DMS 273 treated with DMSO at 0.1 percent for 48 hours (cell line): Measurements from ENCODE around the gene KCNQ1.

Experiments
- DNase-seq: peaks from one replicate; lab custom pipeline; 2025; lab: John Stamatoyannopoulos, UW

KCNQ1 gene

DNA sequence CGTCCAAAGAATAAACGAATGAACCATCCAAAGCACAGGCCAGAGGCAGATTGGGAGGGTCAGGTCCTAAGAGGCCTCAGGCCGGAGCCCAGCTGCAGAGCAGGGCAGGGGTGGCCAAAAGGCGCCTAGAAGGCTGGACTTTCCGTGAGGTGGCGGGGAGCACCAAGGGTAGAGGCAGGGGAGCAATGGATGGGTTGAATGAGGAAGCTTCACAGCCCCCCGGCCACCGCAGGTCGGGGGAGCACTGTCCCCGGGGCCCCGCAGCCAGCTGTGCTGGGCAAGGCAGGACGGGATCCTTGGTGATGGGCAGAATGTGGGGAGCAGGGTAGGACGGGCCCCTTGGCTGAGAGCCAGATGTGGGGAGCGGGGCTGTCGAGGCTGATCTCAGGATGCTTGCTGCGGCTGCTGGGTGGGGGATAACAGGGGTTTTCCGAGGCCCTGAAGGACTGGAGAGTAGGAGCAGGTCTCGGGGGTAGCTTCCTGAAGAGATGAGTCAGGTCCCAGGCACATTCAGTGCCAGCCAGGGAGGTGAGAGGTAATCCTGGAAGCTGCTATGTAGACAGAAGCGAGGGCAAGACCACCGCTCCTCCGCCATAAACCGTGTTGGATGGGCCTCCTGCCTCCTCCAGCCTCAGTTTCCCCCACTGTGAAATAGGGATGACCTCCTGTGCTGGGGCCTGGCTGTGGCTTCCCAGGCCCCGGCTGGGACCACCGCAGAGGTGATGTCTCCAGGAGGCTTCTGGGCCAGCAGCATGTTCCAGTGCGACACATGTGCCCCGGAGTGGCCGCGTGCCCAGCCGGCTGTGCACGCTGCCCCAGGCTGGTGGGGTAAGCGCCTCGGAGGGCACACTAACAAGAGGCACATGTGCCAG, 289.6 kb downstream of the KCNQ1 start:
- DNase-seq, result no peak

DNA sequence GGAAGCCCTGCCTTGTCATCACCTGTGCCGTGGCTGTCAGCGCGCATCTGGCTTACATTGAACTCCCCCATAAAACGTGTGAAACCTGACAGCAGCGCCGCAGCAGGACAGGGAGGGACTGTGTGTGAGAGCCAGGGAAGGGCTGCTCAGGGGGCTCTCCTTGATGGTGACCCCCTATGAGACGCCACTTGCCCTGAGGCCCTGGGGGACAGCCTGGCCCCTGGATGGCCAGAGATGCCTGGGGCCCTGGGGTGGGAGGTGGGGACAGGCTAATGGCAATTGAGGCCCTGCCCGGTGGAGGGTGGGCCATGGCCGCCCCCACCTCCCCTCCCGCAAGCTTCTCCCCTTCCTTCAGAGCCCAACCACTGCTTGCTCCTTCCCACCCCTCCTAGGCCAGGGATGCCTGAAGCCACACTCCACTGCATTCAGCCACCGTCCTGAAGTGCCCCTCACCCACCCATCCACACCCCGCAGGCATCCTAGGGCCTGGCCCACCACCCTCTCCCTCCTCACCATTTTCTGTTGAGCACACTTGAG, 290.3 kb downstream of the KCNQ1 start:
- no peak for DNase-seq

DNA sequence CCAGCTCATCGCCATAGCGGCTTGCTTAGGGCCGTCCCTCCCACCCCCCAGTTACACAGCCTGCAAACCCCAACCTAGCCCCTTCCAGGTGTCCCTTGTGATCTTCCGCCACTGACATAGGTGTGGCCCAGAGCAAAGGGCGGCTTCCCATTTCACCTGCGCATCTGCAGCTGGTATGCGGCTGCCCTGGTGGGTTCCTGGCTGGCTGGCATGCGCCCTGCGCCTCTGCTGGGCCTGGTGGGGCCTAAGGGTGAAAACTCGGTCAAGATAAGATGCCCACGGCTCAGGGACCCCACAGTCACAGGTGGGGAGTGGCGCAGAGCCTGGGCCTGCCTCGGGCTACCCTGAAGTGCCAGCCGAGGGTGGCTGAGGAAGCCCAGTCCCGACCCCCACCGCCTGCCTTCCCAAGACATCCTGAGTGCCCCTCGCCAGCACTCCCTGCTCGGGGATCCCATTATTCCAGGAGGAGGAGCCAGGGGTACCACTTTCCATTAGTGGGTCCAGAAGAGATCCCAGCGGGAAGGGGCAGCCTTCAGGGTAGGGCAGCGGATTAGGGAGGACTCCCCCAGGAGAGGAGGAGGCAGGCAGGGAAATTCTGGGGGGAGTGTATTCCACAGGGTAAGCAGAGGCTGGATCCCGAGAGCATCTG, 291.9 kb downstream of the KCNQ1 start:
- no peak for DNase-seq

DNA sequence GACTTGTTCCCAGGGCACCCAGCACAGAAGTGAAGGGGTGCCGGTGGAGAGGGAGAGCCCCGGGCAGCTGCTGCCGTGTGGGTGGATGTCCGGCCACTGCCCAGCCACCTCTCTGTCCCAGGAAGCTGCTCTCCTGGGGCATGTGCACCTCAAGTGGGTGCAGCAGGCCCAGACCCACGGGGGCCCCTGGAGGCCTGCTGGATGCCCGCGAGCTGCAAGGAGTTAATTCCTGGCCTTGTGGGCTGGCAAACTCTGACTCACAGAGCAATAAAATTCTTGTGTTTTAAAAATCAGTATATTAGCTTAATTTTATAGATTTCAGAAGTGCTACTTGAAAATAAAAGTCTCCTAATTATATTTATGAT, 292.4 kb downstream of the KCNQ1 start:
- DNase-seq, result no peak

DNA sequence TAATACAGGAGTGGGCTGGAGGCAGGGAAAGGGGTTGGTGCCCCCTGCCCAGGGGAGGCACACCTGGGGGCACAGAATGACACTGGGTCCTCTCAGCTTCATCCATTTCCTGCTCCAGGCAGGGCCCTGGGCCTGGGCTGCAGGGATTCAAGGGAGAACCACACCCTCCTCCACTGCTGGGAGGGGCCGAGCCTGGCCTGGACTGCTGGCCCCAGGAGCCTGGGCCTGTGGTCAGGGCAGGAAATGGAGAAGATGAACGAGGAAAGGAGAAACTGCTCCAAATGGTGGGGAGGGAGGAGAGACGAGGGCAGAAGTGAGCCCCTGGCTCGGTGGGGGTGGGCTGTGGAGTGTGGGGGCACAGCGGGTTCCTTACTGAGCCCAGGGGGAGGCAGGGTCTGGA, 293.1 kb downstream of the KCNQ1 start:
- DNase-seq, result no peak

DNA sequence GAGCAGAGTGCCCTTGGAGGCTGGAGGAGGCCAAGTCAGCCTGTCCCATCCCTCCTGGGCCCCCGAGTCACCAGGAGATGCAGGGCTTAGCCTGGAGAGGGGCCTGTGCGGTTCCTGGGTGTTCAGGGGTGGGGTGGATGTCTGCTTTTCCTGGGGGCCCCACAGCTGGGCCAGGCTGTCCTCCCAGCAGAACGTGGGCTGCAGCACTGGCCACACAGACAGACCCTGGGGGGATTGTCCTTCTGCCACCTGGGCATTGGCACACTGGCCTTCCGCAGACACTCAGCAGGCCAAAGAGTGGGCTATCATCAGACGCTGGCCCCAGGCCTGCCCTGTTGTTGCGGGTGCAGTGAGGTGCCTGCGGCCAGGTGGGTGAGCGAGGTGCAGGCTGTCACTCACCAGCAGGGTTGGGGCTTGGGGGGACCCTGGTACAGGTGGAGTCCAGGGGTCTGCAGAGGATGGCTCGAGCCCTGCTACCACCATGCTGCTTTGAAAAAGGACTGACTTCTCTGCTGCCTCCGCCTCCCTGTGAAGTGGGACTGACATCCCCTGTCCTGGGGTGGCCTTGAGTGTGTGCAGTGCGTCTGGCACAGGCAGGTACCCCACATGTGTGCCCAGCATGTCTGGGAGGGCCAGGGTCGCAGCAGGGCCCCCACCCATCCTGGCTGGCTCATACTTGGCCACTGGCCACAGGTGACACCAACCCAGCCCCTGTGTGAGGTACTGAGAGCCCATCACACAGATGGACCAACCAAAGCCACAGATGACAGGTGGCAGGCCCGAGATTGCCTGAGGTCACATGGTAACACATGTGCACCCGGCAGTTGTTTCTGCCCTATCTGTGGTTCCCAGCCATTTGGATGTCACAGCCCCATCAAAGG, 294.0 kb downstream of the KCNQ1 start:
- DNase-seq, result no peak

DNA sequence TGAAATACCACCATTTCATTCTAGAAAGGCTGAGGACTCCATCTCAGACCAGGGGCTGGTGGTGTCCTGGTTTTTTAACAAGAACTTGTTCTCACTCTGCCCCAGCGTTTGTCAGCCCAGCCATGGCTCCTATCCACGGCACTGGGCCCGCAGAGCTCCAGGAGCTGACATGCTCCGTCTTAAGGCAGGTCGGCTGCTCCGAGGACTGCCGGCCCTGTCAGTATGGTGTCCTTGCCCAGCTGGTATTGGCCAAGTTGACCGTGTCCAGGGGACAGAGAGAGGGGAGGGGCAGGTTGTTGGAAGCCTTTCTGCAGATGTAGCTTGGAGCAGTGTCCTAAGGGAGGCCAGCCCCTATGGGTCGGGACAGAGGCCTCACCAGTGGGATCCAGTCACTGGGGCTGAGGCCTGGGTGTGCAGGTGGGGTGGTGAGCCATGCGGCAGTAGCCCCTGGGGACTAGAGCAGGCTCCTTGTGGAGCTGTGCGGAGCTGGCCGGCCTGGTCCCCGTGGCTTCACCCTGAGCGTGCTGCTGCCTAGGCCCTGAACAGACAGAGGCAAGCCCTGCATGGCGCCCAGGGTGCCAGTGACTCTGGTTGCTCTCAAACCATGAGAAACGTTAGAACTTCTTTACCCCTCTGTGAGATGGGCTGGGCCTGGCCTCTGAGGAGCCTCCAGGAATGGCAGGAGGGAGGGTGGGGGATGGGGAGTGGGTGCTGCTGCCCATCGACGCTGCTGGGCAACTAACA, 294.9 kb downstream of the KCNQ1 start:
- no peak for DNase-seq

DNA sequence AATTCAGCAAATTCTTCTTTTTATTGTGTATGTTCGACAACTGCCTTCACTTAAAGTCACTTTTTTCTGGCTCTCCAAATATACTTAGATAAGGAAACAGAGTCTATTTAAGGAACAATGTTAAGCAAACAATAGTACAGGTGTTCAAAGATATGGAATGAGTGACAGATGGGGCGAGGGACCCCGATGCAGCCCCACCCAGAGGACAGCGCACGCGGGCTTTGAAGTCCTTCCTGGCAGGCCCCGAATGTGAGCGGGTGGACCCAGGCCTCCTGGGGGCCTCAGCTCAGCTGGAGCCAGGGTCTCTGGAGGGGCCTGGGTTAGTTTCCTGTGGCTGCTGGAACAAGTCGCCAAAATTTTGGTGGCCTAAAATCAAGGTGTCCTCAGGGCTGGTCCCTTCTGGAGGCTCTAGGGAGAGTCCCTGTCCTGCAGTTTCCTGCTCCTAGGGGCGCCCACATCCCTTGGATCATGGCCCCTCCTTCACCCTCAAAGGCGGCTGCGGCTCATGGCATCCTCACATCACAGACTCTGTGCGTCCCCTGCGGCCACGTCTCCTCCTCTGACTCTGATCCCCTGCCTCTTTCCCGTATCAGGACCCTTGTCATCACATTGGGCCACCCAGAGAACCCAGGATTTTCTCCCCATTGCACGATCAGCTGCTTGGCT, 295.6 kb downstream of the KCNQ1 start:
- no peak for DNase-seq

DNA sequence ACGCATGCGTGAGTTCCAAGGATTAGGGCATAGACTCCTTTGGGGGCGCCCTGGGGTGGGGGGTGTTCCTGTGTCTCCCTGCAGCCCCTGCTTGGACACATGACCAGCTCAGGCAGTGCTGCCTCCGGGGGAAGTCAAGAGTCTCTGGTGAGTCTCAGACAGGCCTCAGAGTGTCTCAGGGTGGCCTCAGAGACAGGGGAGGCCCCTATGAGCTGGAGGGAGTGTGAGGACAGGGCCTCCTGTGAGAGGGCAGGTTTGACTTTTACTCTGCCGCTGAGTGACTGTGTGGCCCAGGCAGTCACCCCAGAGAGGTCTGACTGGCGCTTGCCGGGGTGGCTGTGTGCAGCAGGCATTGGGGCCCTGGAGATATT, 296.2 kb downstream of the KCNQ1 start:
- DNase-seq, result no peak

DNA sequence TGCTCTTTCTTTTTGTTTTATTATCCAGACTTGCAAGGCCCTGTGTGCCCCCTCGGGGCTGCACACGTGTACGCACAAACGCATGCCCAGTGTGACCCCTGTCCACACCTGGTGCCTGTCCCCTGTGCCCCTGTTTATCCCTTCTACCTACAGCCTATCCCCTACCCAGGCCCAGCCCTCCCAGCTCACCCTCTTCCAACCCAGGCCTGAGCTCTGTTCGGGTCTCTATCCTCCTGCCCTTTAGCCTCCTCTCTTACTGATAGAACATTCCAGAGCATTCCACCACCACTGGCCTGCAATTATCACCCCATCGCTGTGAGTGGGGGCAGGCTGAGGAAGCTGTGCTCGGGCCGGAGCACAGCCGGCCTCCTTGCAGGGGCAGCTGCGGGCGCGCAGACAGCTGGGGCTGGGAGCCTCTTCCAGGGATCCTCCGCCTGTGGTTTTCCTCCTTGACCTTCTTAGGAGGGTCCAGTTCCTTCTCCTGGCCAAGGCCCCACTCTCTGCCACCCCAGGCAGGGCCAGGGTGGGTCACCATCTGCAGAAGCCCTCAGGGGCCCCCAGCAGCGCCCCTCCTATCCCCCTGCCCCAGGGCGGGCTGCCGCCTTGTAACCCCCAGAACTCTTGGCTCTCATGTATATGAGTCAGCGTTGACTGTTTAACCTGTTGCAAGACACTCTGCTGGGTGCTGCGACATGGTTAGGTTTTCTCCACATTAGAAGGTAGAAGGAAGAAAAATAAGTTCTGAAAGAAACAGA, 296.7 kb downstream of the KCNQ1 start:
- DNase-seq, result no peak

DNA sequence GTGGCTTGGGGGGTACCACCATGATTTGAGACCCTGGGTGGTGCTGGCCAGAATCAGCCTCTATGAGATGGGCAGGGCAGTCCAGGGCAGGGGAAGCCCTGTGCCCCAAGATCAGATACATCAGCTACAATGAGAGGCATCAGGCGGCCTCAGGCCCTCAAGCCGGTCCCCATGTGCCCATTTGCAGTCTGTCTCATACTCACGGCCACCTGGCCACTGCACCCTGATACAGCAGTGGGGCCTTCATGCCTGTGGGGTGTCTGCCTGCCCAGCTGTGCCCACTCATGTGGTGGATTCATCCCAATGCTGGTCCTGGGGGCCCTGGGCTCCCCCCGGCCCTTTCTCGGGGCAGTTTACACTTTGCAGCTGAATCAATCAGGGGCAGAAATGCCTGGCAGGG, 297.4 kb downstream of the KCNQ1 start:
- DNase-seq, result no peak

DNA sequence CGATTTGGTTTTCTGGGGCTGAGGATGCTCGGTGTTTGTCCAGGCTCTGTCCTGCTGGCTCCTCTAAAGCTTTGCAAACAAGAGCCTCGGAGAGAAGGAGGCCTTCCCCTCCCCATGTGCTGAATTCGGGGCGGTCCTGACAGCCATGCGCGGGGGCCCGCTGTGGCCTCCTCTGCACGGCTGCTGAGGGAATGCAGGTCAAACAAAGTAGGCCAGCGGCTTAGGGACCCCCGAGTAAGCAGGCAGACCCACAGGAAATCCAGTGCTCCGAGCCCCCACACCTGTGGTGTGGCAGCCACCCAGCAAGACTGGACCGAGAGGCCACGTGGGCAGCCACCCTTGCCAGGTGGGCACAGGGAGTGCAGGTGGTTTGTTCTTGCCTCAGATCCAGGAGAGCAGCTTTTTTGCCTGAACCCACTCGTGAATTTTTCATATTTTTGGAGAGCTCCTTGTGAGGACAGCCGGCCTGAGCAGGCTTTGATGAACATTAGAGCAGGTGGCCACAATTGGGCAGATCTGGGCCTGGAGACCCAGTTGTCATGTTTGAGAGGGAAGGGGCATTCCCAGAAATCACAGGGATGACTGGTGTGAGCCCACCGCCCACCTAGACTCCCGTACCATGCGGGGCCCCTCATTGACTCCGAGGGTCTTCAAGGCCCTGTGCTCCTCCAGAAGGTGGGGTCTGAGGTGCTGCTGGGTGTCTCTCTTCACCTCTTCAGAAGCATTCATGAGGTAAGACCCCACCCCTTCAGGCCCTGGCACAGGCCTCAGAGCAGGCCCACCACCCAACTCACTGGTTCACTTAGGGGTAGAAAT, 298.0 kb downstream of the KCNQ1 start:
- no peak for DNase-seq

DNA sequence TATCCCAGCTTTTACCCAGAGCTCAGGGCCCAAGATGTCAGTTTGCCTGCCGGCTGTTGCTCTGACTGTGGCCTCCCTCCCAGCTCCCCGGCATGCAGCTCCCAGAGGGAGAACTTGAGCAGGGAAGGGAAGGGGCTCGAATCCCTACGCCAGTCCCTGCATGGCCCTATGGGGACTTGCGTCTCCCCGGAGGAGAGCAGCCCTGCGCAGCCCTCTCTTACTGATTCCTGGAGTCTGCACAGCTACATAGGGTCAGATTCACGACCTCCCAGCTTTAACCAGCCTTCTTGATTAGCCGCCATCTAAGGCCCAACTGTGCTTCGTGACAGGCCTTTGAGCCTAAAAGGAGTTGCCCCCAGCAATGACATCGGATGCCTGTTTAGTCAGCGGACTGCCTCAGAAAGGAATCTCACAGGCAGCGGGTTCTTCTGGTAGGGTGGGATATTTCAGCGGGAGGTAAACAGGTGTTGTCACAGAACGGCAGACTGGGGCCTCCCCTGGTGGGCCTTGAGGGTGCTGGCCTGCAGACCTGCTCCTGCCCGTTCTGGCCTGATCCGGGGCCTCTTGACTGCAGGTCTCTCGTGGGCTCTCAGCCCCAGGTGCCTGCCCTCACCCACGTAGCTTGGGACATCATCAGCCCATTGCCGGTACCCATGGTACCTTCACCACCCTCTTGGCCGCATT, 298.8 kb downstream of the KCNQ1 start:
- DNase-seq, result no peak

DNA sequence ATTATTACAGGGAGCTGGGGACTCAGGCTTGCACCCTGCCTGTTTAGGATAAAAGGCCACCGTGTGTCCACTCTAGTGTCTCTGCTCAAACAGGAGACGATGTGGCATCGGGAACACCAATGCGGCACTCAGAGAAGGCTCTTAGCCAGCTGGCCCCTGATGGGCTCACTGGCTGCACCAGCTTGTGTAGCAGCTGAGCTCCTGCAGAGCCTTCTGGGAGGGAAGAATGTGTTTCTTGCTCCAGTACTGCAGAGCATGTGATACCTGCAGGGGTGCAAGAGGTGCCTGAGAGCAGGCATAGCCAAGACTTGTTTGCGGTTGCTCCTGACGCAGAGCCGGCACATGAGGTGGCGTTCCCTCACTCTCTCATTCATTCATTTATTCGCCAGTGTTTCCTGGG, 299.4 kb downstream of the KCNQ1 start:
- no peak for DNase-seq

DNA sequence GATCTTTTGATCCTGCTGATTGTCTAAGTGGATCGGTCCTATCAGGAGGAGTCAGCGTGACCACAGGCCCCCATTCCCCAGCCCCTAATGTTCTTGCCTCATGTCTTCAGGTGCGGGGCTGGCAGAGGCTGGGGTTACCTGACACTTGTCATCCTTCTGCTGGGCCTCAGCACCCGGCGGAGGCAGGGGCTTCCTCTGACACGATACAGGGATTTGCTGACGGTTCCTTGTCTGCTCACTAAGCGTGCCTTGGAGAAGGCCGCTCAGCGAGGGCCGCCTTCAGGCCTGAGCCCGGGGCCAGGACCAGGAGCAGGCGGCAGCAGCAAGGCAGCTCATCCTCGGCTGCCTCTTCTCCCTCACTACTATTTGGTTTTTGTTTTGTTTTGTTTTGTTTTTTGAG, 300.7 kb downstream of the KCNQ1 start:
- DNase-seq, result no peak

DNA sequence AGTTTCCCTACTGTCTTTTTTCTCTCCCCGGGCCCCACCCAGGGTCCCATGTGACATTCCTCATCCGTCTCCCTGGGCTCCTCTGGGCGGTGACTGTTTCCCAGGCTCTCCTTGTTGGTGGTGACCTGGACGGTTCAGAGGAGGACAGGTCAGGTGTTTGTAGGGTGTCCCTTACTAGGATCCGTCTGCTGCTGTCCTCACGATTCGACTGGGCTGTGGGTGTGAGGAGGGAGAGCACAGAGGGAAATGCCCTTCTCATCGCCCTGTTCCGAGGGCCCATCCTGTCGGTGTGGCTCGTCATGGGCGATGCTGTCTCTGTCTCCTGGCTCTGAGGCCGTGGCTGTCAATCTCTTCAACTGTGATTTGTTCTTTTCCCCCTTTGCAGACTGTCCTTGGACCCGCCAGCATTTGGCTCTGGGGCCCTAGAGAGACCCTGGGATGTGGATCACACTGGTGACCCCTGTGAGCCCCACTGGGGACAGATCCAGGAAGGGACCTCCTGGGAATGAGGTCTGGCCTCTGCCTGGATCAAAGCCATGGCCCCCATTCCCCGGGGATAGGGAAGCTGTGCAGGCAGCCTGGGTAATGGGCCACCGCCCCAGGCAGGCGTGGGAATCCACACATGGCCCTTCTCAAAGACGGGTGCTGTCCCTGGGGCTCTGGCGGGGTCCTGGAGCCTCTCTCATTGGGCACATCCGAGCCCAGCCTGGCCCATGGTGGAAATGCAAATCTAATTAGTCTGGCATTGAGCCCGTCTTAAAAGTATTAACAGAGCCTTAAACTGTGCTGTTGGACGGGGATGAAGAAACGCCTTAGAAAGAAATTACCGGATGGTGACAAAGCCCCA, 301.8 kb downstream of the KCNQ1 start:
- no peak for DNase-seq

DNA sequence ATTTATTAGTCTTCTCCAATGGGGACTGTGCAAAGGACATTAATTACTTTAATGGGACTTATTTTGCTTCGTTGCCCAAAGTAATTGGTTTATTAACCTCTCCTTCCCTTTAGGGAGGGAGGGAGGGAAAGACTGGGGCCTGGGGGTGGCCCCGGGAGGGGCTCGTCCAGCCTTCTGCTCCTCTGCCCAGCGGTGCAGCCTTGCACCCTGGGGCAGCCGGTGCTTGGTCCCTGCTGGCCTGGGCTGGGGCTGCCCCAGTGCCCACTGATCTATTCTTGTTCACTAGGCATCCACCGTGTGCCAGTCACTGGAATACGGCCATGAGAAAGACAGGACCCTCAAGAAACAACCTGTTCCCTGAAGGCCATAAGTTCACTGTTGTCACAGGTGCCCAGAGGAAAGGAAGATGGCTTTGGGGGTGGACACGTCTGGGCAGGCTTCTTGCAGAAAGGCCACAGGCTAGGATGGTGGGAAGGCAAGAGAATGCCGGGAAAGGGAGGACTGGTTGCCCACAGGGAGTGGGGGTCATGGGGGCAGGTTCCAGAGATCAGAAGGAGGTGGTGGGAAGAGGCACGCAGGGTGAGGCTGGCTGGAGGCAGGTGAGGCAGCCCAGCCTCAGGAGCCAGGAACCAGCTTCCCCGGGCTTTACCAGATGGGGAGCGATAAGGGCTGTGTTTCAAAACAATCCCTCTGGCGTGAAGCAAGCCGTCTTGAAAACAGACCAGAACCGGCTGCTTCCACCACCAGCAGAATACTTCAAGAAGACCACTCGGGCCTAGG, 302.6 kb downstream of the KCNQ1 start:
- DNase-seq, result no peak
